Measurements from ENCODE around the gene FSIP1.

Gene FSIP1

GRCh38 chr15:39672666-39673065, 110.0 kb downstream of the FSIP1 start:
- no peak for FAIRE-seq

DNA sequence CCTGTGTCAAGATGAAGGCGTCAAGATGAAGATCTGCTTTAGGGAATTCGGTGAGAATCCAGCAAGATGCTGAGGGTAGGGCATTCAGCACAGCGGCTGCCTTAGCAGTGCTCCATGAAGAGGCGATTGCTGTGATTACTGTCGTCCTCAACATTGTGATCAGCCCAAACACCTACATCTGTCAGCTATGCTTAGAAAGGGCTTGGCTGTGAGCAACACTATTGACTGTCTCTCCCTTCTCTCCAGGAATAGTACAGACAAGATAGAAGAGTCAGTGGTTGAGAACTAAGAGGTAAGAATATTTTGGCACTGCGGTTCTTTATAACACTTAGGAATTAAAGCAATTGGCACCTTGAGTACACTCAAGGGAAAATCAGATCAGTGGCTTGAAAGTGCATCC, 110.5 kb downstream of the FSIP1 start:
- FAIRE-seq = no peak

- no peak for FAIRE-seq
Measured at GRCh38 chr15:39670687-39671086, 112.0 kb downstream of the FSIP1 start.

DNA sequence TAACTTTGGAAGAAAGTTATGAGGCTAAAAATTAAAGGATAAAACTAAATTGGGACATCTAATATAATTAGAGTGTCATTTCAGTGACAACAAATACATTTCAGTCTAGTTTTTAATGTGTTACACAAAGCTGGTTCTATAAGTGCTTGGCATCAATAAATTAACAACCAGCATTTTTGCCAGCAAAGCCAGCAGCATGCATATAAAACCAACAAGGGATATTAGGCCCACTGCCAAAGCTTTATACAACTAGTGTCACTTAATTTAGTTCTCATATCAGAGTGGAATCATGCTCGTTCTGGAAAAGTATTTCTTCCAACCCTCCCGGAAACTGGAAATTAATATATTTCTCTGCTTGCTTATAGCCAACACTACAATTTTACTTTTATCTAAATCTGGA, 113.0 kb downstream of the FSIP1 start:
- no peak for FAIRE-seq

DNA sequence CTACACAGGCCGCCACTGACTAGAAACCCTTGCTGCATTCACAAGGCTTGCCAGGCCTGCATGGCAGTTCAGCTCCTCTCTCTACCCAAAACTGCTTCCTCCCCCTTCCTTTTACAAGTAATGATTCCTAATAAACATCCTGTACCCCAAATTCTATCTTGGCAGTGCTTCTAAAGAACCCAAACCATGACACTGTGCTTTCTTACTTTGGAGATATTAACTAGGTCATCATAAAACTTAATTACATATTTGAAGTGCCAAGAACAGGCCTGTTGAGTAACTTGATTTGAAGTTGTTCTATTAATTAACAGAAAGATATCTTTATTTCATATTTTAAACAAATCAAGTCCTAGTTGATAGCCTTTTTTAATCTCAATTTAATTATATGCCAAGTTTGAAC, 113.4 kb downstream of the FSIP1 start:
- FAIRE-seq = no peak

- no peak for FAIRE-seq
Measured at GRCh38 chr15:39668457-39668856, 114.2 kb downstream of the FSIP1 start.

DNA sequence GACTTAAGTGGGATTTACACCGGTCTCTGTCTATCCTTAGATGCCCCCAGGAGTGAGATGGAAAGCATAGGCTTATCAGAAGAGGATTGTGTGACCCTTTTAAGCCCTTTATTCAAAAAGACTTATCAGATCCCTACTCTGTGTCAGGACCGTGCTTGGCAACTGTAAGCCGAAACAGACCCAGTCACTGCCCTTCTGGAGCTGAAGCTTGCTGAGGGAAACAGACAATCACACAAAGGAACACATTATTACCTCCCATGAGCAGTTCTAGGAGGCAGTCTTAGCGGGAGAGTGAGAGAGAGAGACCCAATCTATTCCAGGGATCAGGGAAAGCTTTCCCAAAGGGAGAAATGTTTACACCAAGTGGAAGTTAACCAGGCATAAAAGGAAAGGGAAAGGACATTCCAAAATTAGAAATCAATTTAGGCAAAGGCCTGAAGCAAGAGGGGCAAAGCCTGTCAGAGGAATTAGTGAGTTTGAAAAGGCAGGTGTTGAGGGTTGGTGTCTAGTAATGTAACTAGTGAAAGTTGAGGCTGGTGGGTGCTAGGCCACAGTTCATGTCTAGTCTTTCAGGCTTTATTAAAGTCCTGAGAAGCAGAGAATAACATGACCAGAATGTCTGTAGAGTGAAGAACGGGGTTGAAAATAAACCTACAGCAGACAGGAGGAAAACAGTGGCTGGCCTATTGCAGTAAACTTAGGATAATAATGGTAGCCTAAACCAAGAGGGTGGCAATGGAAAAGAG, 115.1 kb downstream of the FSIP1 start:
- FAIRE-seq = no peak

DNA sequence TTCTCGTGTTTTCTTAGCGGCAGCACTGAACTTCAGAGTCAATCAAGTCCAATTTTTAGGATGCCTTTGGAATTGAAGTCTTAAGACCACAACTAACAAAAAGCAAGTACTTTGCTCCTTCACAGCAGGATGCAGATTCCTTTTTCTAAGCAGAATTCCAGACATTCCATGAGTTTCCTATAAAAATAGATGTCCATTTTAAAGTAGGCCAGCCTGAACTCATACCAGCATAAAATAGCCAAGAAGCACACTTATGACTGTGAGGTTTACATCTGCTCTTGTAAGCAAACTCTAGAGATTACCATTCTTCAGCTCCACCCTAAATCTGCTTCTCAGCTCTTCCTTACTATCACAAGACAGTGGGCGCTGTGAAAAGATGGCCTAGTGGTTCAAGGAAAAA, 116.0 kb downstream of the FSIP1 start:
- FAIRE-seq = no peak

GRCh38 chr15:39665629-39666250, 116.9 kb downstream of the FSIP1 start:
- no peak for FAIRE-seq

- FAIRE-seq = no peak
Measured at GRCh38 chr15:39663704-39664250, 118.9 kb downstream of the FSIP1 start.

DNA sequence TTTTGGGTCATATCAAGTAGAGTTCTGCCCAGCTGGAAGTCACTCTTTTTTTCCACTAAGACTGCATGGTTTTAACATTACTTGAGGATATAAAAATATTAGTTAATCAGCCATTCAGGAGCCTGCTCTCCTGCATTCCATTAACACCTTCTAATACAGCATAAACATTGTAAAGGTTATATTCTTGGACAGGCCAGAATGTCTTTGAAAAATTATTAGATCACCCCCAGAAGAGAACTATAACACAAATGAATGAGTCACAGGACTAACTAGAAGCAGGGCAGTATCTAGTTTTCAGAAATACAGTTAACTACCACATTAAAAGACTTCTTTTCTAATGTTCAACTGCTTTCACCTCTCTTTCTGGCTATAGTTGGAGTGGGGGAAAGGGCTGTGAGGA, 120.9 kb downstream of the FSIP1 start:
- no peak for FAIRE-seq

DNA sequence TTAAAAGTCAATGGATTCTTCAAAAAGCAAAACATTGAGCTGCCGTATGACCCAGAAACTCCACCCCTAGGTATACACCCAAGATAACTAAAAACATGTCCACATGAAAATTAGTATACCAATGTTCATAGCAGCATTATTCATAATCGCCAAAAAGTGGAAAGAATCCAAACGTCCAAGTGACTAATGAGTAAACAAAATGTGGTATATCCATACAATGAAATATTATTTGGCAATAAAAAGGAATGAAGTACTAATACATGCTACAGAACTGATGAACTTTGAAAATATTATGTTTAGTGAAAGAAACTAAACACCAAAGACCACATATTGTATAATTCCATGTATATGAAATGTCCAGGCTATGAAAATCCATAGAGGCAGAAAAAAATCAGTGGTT, 123.9 kb downstream of the FSIP1 start:
- no peak for FAIRE-seq

DNA sequence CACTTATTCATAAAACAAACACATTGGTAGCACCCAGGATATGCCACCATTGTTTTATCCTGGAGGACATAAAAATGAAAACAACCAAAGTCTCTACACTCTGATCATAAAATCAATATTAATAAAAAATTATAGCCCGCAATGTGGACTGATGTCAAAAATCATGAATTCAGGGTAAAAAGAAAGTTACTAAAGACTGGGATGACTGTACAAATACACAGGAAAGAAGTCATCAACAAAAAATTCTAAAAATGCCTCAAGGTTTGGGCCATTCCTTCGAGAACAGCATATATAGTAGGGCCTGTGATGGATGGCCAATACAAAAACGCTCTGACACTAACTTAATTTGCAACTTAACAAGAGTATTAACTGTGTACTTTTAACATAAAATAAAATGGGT, 125.0 kb downstream of the FSIP1 start:
- no peak for FAIRE-seq

DNA sequence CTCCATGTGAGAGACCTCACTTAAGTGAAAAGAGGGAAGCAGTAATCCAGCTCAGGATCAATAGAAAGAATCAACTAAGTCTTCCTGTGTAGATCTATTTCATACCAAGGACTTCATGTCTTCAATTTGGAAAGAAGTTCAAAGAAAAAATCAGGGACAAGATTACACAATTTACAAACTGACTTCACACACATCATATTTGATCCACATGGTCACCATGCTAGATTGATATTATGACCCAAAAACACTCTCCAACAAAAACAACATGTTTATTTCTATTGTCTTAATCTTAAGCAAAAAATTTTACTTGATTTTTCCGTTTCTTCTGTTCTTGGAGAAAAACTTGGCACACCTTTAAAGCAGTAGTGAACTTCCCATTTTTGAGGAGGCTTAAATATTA, 125.5 kb downstream of the FSIP1 start:
- FAIRE-seq = no peak

DNA sequence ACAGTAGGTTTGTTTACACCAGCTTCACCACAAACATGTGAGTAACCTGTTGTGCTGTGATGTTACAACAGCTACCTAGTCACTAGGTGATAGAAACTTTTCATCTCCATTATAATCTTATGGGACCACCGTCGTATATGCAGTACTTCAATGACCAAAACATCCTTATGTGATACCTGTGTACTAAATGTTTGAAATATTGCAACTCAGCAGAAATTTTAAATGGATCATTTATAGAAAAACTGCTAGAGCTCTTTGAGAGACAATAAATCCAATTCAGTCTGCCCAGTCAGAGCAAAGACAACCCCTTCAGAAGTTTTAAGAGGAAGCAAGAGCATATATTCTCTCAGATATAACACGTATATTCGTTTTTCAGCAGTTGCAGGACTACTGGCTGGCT, 128.3 kb downstream of the FSIP1 start:
- no peak for FAIRE-seq

DNA sequence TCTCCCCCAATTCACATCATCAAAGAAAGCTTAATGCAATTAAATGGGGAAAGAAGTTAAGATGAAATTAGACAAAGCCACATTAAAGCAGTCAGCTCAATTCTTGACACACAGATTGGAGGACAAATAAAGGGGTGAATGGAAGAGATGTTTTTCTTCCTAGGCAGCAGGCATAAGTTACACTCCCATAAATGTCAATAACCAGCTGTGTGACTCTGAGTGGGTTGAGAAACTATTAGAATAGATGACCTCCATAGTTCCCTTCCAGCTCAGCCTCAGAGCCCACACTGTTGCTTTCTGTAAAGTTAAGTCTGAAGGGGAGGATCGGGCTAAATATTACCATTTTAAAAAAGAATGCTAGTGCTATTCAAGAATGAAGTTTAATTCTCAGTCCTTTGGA, 130.8 kb downstream of the FSIP1 start:
- no peak for FAIRE-seq

DNA sequence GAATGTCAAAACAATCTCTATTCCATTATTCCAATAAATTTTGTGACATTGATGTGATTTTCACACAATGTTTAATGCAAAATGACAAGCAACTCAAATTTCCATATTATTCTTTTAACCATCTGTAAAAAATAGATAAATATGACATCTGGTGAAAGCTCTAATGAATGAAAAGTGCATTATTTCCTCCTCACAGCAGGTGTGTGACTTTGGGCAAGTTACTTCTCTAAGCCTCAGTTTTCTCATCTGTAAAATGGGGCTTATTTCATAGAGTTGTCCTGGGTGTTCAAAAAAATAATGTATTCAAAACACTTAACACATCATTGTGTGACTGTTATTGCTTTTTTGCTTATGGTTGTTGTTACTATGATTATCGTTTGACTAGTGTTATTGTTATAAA, 131.3 kb downstream of the FSIP1 start:
- FAIRE-seq = no peak

GRCh38 chr15:39649757-39650156, 132.9 kb downstream of the FSIP1 start:
- FAIRE-seq = no peak

DNA sequence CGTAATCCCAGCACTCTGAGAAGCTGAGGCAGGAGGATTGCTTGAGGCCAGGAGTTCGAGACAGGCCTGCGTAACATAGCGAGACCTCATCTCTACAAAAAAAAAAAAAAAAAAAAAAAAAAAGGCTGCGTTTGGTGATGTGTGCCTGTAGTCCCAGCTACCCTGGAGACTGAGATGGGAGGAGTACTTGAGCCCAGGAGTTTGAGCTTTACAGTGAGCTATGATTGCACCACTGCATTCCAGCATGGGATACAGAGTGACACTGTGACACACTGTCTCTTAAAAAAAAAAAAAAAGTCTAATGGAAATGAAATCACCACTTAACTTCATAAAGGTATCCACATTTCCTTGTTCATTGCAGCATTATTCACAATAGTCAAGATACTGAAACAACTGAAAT, 136.2 kb downstream of the FSIP1 start:
- no peak for FAIRE-seq

DNA sequence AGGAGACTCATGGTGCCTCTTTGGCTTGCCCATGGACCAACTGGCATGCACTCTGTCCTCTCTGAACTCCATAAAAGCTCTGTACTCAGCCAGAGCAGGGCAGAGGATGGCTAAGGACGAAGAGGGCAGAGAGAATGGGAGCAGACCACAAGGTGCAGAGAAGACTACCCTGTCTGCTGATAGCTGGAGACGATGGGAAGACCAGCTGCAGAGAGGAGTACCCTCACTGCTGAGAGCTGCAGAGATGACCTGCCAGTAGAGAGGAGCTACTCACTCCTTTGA, 136.7 kb downstream of the FSIP1 start:
- no peak for FAIRE-seq

GRCh38 chr15:39645138-39645975, 137.3 kb downstream of the FSIP1 start:
- no peak for FAIRE-seq

- no peak for FAIRE-seq
Measured at GRCh38 chr15:39644136-39644535, 138.5 kb downstream of the FSIP1 start.

DNA sequence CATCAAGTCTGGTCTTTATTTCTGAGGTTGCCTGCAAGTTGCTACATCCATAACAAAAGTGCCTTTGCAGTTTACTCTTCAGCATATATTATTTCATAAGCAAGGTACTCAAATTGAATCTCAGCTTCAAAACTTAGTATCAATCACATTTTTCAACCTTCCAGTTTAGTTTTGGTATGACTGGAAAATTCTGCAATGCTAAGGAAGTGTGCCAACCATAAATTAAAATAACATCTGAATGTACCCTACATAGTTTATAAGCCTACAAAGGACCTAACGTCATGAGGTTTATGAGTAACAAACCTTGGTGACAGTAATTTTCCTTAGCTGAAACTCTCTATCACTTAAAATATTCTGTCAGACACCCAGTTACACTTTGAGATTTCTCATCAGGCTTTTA, 138.9 kb downstream of the FSIP1 start:
- FAIRE-seq = no peak
